ENCODE measurements around the gene PPAN.

PPAN gene

DNA sequence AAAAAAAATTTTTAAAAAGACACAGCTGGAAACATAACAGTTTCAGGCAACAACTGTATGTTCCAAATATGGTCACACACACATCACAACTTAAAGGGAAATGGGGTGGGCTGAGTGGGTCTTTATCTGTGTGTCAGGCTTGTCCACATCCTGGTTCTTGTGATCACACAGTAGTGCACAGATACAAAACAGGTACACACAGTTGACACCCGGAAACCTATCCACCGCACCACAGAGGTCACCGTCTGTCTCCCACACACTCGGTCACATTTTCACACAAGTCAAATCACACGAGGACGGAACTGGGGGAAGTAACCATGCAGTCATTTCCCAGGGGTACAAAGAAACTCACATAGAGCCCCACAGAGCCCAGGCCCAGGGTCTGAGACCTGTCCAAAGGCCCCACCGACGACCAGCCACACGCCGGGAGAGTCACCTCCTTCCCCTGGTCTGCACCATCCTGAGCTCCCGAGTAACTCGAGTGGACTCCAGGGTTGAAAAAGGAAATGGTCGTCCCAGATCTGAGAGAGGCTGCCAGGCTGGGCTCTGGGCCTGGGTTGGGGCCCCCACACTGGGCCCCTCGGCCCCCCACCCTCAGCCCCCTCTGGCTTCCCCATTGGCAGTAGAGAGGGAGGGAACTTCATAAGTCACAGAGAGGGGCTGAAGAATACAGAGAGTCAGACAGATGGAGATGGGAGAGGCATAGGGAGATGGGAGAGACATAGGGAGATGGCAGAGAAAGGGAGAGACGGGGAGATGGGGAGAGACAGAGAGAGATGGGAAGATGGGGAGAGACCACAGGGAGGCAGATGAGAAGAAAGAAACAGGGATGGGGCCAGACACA lies 1.3 kb upstream of the PPAN start:
- H3K27me3 ChIP-seq (ENCODE audit: low read length): no peaks in the 10 kb centered on the region
- no peaks in the 10 kb centered on the region for H3K9me3 ChIP-seq (ENCODE audit: insufficient read depth, low read length)
- H3K4me3 ChIP-seq (ENCODE audit: insufficient read depth, low read length, poor library complexity, severe bottlenecking): no peak overlapping the region
- H3F3A ChIP-seq (ENCODE audit: insufficient read depth): peaks cover 19% of the 10 kb centered on the region
- H3K9me2 ChIP-seq (replicated peaks; ENCODE audit: insufficient read depth, low read length): no peaks in the 10 kb centered on the region
- H3K79me2 ChIP-seq (ENCODE audit: insufficient read depth, low read length): peaks cover 19% of the 10 kb centered on the region
- peak overlapping the region; percentile 81 for H3K27ac ChIP-seq (ENCODE audit: low read depth, low read length)
- H2AFZ ChIP-seq (ENCODE audit: low read depth, low read length, severe bottlenecking): no peak overlapping the region
- peak overlapping the region; percentile 47 for H3K4me2 ChIP-seq (ENCODE audit: low read depth, low read length, poor library complexity, severe bottlenecking)
- no peaks in the 10 kb centered on the region; the same call in 1 of the 2 replicates for H3K36me3 ChIP-seq (ENCODE audit: low read length)
- TF ChIP-seq, protein P1, sequence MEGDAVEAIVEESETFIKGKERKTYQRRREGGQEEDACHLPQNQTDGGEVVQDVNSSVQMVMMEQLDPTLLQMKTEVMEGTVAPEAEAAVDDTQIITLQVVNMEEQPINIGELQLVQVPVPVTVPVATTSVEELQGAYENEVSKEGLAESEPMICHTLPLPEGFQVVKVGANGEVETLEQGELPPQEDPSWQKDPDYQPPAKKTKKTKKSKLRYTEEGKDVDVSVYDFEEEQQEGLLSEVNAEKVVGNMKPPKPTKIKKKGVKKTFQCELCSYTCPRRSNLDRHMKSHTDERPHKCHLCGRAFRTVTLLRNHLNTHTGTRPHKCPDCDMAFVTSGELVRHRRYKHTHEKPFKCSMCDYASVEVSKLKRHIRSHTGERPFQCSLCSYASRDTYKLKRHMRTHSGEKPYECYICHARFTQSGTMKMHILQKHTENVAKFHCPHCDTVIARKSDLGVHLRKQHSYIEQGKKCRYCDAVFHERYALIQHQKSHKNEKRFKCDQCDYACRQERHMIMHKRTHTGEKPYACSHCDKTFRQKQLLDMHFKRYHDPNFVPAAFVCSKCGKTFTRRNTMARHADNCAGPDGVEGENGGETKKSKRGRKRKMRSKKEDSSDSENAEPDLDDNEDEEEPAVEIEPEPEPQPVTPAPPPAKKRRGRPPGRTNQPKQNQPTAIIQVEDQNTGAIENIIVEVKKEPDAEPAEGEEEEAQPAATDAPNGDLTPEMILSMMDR (IDR thresholded peaks at IDR 0.05; ENCODE audit: insufficient read depth, low read length, poor library complexity, severe bottlenecking): no peak
- no peak for TF ChIP-seq EZH2phosphoT487 (conservative IDR thresholded peaks at IDR 0.05; ENCODE audit: low read length)
- H4K20me1 ChIP-seq (ENCODE audit: low read depth, low read length): no peaks in the 10 kb centered on the region
- peak overlapping the region; percentile 39 for H3K9ac ChIP-seq (ENCODE audit: low read length)

DNA sequence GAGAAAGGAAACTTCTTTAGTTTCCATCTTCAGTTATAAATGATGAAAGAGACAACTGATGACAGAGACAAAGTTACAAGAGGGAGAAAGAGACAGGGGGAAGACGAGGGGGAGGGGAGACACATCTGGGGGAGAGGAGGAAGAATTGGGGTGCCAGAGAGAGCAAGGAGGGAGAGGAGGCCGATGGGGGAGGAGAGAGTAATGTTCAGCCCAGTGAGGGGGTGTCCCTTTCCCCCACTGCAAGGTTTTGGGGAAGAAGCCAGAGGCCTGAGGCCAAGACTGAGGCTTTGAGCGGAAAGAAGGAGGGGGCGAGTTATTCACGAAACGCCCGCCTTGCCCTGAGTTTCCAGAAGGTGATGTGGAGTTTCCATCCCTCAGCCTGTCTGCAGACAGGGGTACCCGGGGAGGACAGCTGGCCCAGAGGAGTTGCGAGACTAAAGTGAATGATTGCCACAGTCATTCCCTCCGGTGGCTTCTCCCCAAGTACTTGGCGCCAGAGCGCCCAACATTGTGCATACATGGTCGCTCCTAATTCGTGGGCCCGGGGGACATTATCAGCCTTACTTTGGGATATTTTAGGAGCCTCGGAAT lies 558 bp upstream of the PPAN start:
- Histone ChIP-seq H3K27ac (ENCODE audit: low read depth, low read length) (peak overlapping the region; percentile 81), H2AFZ (ENCODE audit: low read depth, low read length, severe bottlenecking) (no peak overlapping the region), H3F3A (ENCODE audit: insufficient read depth) (peaks cover 19% of the 10 kb centered on the region)

DNA sequence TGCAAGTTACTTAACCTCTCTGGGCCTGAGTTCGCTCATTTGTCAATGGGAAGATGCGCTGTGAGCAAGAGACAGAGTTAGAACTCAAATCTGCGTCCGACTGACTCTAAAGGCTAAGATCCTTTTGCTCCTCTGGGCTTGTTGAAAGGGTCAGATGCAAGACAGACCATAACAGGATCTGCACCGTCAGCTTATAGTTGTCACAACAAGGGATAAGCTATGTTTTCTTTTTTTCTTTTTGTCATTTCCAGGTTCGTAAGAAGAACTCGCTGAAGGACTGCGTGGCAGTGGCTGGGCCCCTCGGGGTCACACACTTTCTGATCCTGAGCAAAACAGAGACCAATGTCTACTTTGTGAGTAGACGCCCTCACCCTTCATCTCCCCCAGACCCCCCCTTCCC lies 1.1 kb downstream of the PPAN start:
- Histone ChIP-seq H3F3A (ENCODE audit: insufficient read depth) (peaks cover 24% of the 10 kb centered on the region), H3K9me3 (ENCODE audit: insufficient read depth, low read length) (no peaks in the 10 kb centered on the region), H3K4me2 (ENCODE audit: low read depth, low read length, poor library complexity, severe bottlenecking) (peak overlapping the region; percentile 91), H3K79me2 (ENCODE audit: insufficient read depth, low read length) (peaks cover 19% of the 10 kb centered on the region), H3K27me3 (ENCODE audit: low read length) (no peaks in the 10 kb centered on the region), H3K9me2 (replicated peaks; ENCODE audit: insufficient read depth, low read length) (no peaks in the 10 kb centered on the region), H3K27ac (ENCODE audit: low read depth, low read length) (peak overlapping the region; percentile 42), H3K4me3 (ENCODE audit: insufficient read depth, low read length, poor library complexity, severe bottlenecking) (peak overlapping the region; percentile 98), H4K20me1 (ENCODE audit: low read depth, low read length) (no peaks in the 10 kb centered on the region), H2AFZ (ENCODE audit: low read depth, low read length, severe bottlenecking) (no peak overlapping the region), H3K9ac (ENCODE audit: low read length) (peak overlapping the region; percentile 94), H3K36me3 (ENCODE audit: low read length) (no peaks in the 10 kb centered on the region; the same call in 1 of the 2 replicates)
- TF ChIP-seq EZH2phosphoT487 (conservative IDR thresholded peaks at IDR 0.05; ENCODE audit: low read length): no peak
- TF ChIP-seq, protein P1 (IDR thresholded peaks at IDR 0.05; ENCODE audit: insufficient read depth, low read length, poor library complexity, severe bottlenecking): no peak

More for the DNA sequence above, 558 bp upstream of the PPAN start:
- Histone ChIP-seq H3K9me3 (ENCODE audit: insufficient read depth, low read length) (no peaks in the 10 kb centered on the region), H3K9ac (ENCODE audit: low read length) (peak overlapping the region; percentile 39), H3K4me3 (ENCODE audit: insufficient read depth, low read length, poor library complexity, severe bottlenecking) (peak overlapping the region; percentile 36), H3K79me2 (ENCODE audit: insufficient read depth, low read length) (peaks cover 19% of the 10 kb centered on the region), H3K36me3 (ENCODE audit: low read length) (no peaks in the 10 kb centered on the region; the same call in 1 of the 2 replicates), H3K4me2 (ENCODE audit: low read depth, low read length, poor library complexity, severe bottlenecking) (peak overlapping the region; percentile 47), H3K27me3 (ENCODE audit: low read length) (no peaks in the 10 kb centered on the region), H4K20me1 (ENCODE audit: low read depth, low read length) (no peaks in the 10 kb centered on the region), H3K9me2 (replicated peaks; ENCODE audit: insufficient read depth, low read length) (no peaks in the 10 kb centered on the region)
- TF ChIP-seq, protein P1 (IDR thresholded peaks at IDR 0.05; ENCODE audit: insufficient read depth, low read length, poor library complexity, severe bottlenecking): no peak
- no peak for TF ChIP-seq EZH2phosphoT487 (conservative IDR thresholded peaks at IDR 0.05; ENCODE audit: low read length)

Data from SU-DHL-6 (cell line).